HG03103 (cell line): ENCODE results near the gene CNTN4.

Experiments used
- ATAC-seq: cut with Tn5 transposase; IDR thresholded peaks from one replicate; pipeline ENCODE4 v1.9.1; 2021; ENCODE audit warnings: low read depth; ENCODE audit not compliant: unreplicated experiment

The CNTN4 gene

GRCh38 chr3:2934541-2934940, 835.9 kb downstream of the CNTN4 start:
- no peak for ATAC-seq

- ATAC-seq: no peak
Observed at GRCh38 chr3:2937055-2937454, 838.4 kb downstream of the CNTN4 start.

- ATAC-seq: no peak
Observed at GRCh38 chr3:2937592-2937991, 838.9 kb downstream of the CNTN4 start.

GRCh38 chr3:2938711-2939110, 840.0 kb downstream of the CNTN4 start:
- ATAC-seq: no peak

- no peak for ATAC-seq
Observed at GRCh38 chr3:2940062-2940461, 841.4 kb downstream of the CNTN4 start.

DNA sequence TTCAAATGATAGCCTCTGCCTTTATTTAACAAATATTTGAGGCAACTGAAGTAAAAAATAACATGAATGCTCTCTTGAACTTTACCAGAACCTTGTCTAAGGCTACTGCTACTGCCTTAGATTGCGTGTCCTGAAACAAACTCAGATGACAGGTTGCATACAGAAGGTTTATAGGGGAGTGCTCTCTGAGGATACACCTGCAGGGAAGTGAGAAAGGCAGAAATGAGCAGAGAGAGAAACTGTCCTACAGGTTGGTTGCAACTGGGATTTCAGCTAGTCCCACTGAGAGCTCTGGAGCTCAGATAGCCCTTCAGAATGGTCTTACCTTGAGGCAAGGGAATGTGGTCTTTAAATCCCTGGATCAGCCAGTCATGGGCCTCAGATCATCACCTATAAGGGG, 846.0 kb downstream of the CNTN4 start:
- peak; percentile 94 for ATAC-seq

DNA sequence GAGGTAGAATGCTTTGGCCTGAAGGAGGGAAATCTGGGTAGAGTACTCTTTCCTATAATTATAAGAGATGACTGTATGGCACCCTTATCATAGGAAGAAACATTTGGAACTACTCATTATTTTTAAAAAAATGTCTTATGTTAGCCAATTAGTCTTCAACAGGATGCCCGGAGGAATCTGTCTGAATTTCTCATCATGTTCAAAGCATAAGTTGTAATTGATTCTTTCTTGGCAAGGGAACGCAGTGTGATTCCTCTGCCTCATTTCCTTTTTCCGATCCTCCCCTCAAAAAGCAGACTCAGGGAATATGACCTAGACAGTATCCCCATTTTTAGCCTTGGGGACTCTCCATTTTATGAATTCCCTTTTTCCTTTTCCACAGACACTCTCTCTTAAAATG, 846.5 kb downstream of the CNTN4 start:
- no peak for ATAC-seq

- ATAC-seq: no peak
Observed at GRCh38 chr3:2947536-2947935, 848.9 kb downstream of the CNTN4 start.

DNA sequence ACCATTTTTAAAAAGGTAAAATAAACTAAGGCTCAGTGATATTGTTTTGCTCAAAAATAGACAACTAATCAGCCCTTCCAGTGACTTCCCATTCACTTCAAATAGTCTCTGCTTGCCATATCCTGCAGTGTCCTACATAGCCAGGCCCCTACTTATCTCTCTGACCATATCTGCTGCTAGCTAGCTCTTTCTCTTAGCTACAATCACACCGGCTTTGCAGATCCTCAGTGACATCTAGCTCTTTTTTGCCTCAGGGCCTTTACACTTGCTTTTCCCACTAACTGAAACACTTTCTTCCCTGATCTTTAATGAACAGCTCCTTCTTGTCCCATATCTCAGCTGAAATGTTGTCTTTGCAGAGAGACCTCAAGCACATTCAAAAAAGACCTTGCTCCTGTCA, 850.2 kb downstream of the CNTN4 start:
- ATAC-seq: no peak

DNA sequence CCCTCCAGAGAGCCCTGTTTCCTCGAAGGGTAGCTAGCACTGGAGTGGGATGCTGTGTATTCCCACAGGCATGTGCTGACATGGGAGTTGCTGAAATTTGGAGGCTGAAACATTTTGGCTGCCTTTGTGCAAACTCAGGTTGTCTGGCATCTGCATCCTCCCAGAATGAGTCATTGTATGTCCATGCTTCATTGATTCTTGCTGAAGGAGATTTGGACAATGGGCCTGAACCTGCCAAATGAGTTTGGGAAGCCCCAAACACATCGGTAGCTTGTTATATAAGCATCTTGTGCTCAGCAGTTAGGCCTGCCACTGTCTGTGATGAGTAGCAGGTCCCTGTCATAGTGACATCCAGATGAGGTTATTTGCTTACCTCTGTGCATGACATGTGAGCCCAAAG, 851.5 kb downstream of the CNTN4 start:
- no peak for ATAC-seq

- ATAC-seq: no peak
Observed at GRCh38 chr3:2957115-2957514, 858.4 kb downstream of the CNTN4 start.

DNA sequence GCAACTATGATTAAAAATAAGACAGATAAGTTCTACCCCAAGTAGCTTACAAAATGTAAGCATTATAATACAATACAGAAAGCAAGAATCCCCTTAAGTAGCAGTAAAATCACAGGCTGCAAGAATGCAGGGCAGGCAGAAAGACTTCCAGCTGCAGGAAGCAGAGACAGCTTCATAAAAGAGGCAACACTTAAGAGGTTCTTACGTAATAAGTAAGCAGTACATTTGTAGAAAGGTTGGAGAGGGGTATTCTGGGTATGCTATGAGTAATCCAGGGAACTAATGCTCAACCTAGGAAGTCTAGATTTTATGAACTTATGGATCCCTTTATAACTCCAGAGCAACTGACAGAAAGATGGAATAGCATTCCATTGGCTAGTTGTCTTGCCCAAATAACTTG, 859.9 kb downstream of the CNTN4 start:
- ATAC-seq: no peak

GRCh38 chr3:2961576-2961975, 862.9 kb downstream of the CNTN4 start:
- no peak for ATAC-seq

GRCh38 chr3:2967871-2968270, 869.2 kb downstream of the CNTN4 start:
- no peak for ATAC-seq

GRCh38 chr3:2968475-2968874, 869.8 kb downstream of the CNTN4 start:
- peak; percentile 44 for ATAC-seq

DNA sequence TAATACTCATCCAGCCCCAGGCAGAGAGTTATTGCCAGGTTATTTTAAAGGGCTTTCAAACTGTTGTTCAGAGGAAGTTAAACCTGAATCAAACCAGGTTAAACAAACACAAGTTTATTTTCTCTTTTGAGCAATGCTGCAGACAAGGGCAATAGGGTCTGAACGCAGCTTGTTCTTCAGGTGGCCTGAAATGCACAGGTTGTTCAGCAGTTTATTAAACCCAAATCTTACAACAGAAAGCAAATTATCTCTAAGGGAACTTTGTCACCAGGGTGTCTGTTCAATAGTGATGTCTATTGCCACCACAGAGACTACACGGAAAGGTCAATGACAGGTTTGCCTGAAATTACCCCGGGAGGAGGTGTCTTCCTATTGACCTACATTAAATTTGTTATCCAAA, 877.5 kb downstream of the CNTN4 start:
- no peak for ATAC-seq

DNA sequence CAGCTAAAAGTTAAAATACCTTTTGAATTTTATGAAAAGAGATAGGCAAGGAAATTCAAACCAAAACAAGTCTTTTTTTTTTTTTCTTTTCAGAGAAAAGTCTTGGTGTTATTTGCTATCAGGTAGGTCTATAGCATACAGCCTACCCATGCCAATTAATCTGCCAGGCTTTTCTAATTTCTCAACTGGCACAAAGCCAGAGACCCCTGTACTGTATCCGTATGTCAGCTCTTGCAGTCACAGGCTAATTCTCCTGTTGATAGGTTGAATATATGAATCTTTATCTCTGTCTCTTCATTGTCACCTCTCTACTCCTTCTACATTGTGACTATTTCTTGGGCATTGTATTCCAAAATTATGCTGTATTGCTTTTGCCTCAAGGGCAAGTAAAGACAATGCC, 878.1 kb downstream of the CNTN4 start:
- ATAC-seq: no peak

DNA sequence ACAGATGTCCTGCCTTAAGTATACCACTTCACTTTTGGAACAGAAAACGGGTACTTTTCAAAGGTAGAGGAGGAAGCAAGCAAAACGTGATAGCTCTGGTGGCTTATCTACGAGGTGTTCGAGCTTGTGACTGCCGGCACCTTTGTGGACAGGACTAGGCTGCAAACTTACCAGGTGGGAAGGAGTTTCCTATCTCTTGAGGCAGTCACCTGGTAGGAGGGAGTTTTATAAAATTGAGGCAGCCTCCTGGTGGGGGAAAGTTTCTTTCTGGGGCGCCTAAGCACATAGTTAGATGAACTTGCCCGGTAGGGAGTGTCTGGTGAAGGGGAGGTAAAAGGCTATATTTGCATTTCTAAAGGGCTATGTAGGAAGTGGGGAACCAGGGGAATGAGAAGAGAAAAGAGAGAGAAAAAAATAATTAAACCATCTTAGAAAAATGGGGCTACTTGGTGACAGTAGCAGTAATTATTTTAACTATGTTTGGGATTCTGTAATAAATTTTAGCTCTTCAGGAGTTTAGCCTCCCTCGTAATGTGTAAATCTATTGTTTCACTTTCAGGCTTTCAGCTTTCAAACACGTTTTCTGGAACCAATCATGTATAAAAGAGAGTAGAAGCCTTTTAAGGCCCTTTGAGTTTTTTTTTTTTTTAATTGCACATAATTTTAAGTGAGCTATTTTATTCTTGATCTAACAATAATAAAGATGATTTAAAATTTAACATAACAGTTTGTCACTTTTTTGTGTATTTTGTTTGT, 880.5 kb downstream of the CNTN4 start:
- ATAC-seq: no peak

DNA sequence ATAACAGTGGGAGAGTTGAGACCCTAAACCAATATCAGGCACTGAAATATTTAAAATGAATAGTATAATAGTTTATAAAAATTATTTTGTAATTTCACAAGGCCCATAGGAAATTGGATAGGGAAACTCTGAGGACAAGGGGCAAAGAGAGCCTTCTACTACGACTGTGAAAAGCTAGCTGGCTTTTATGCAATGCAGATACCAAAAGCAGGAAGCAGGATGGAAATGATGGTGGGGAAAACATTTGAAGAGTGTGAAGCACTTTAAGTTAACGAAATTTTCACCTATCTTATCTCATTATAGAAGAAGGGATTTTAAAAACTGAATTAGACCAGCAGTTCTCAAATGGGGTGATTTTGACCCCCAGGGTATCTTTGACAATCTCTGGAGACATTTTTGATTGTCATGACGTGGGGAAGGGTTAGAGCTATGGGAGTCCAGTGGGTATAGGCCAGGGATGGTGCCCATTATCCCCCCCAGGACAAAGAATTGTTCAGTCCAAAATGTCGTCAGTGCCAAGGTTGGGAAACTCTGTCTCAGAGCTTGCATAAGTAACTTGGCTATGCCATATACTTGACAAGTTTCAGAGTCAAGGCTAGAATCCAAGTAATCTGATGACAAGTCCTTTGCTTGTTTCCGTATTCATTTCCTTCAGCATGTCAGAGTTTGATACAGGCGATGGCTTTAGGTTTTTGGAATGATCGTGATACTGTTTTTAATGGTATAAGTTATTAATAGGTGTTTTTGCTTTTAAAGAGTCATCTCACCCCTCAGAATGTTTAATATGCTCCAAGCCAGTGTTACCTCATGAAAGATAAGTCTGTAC, 885.6 kb downstream of the CNTN4 start:
- no peak for ATAC-seq

- no peak for ATAC-seq
Observed at GRCh38 chr3:2984831-2985220, 886.2 kb downstream of the CNTN4 start.

DNA sequence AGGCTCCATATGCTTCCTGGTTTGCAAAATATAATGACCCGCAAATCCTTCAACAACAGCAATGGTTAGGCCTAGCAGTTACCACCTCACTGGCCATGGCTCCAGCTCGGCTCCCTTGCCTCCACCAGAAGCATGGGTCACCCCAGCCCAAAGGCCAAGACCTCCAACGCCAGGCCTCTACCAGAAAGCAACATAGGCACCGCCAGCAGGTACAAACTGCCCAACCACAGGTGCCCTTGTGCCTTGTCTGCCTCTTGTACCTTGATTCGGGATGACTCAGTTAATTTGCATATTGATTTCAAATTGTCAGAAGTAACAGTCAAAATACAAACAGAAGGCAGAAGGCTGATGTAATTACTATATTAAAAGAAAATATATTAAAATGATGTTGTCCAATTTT, 886.8 kb downstream of the CNTN4 start:
- ATAC-seq: no peak

GRCh38 chr3:2992534-2992933, 893.9 kb downstream of the CNTN4 start:
- ATAC-seq: no peak
